ENCODE data around the gene PDE4B. TPM values are rescaled to one million over a fixed set of nuclear protein-coding genes. Genes with fewer than 3 reads are reported as not detected.

The PDE4B gene
- total RNA-seq, 2 donors from 2014 or later, result 1.6 to 12.2 TPM

DNA sequence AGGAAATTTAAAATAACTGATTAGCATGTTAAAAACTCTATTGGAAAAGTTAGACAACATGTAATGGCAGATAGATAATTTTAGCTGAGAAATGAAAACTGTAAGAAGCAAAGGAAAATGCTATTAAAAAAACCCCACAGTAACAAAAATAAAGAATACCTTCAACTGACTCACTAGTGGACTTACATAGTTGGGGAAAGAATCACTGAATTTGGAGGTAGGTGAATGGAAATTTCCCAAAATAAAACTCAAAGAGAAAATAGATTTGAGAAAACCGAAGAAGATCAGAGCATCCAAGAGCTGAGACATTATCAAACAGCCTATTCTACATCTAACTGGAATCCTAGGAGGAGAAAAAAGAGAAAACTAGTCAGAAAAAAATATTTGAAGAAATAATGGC is 34.7 kb downstream of the PDE4B start:
- Histone ChIP-seq H3K27me3 (no peaks in the 10 kb centered on the region), H3K9me3 (no peaks in the 10 kb centered on the region), H3K27ac (no peak overlapping the region), H3K36me3 (replicated peaks in 1 of 2; ENCODE audit: insufficient read depth in 1 of 2, low read depth in 2 of 2) (no peaks in the 10 kb centered on the region), H3K4me3 (no peak overlapping the region), H3K4me1 (no peaks in the 10 kb centered on the region)
- TF ChIP-seq, protein P1, sequence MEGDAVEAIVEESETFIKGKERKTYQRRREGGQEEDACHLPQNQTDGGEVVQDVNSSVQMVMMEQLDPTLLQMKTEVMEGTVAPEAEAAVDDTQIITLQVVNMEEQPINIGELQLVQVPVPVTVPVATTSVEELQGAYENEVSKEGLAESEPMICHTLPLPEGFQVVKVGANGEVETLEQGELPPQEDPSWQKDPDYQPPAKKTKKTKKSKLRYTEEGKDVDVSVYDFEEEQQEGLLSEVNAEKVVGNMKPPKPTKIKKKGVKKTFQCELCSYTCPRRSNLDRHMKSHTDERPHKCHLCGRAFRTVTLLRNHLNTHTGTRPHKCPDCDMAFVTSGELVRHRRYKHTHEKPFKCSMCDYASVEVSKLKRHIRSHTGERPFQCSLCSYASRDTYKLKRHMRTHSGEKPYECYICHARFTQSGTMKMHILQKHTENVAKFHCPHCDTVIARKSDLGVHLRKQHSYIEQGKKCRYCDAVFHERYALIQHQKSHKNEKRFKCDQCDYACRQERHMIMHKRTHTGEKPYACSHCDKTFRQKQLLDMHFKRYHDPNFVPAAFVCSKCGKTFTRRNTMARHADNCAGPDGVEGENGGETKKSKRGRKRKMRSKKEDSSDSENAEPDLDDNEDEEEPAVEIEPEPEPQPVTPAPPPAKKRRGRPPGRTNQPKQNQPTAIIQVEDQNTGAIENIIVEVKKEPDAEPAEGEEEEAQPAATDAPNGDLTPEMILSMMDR (IDR thresholded peaks at IDR 0.05), result no peak
- ATAC-seq, result no peak
- 63 to 79% methylated on average over 1 of the region's 1 CpG for WGBS, 2 donors
- no peak for DNase-seq
- intact Hi-C loops (cut with DNase I), result no loop called here

DNA sequence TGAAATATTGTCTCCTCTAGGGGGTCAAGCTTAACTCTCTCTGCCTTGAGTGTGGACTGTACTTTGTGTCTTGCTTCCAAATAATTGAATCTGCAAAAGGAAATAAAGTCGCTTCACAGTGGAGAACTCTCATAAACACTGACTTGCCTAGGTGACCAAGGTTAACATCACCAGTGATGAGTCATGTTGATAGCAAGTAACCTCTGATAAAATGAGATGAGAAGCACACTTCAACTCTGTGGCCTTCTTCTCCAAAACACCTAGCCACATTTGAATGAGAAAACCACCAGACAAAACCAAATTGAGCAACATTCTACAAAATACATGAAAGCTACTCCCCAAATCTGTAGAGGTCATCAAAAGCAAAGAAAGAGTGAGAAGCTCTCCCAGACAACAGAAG is 37.6 kb downstream of the PDE4B start:
- 71 to 86% methylated on average over 1 of the region's 1 CpG for WGBS, 2 donors

DNA sequence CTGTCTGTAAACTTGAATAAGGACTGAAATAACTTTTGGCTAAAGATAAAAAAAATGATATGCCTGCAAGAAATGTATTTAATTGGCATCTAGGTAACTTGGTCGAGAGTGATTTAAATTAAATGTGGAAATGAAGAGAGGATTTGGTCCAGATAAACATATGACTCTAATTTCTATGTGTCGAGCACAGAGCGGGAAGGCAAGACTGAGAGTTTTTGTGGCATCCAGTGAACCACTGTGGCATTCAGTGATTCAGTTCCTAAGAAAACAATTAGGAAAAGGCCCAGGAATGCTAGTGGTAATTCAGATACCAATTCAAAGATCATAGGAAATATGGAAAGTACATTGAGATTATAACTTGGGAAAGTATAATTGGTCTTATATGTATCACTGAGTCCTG is 39.6 kb downstream of the PDE4B start:
- WGBS, 2 donors, result 41 to 57% methylated on average over 3 of the region's 3 CpGs
- no peaks in the 10 kb centered on the region for H3K36me3 ChIP-seq (replicated peaks in 1 of 2; ENCODE audit: insufficient read depth in 1 of 2, low read depth in 2 of 2)
- DNase-seq (no peak), ATAC-seq (no peak)
- no peaks in the 10 kb centered on the region for H3K9me3 ChIP-seq
- H3K4me3 ChIP-seq, result no peak overlapping the region
- no peak overlapping the region for H3K27ac ChIP-seq
- TF ChIP-seq POLR2A (IDR thresholded peaks at IDR 0.05), result no peak
- TF ChIP-seq, protein P1 (IDR thresholded peaks at IDR 0.05), result no peak
- intact Hi-C loops (cut with DNase I), result no loop called here
- no peaks in the 10 kb centered on the region for H3K27me3 ChIP-seq
- no peaks in the 10 kb centered on the region for H3K4me1 ChIP-seq

More for the DNA sequence above, 37.6 kb downstream of the PDE4B start:
- DNase-seq (no peak), ATAC-seq (no peak)
- no peaks in the 10 kb centered on the region for H3K4me1 ChIP-seq
- no peak overlapping the region for H3K27ac ChIP-seq
- no peaks in the 10 kb centered on the region for H3K36me3 ChIP-seq (replicated peaks in 1 of 2; ENCODE audit: insufficient read depth in 1 of 2, low read depth in 2 of 2)
- H3K4me3 ChIP-seq, result no peak overlapping the region
- no peaks in the 10 kb centered on the region for H3K27me3 ChIP-seq
- H3K9me3 ChIP-seq, result no peaks in the 10 kb centered on the region
- intact Hi-C loops (cut with DNase I), result no loop called here
- TF ChIP-seq POLR2A (IDR thresholded peaks at IDR 0.05), result no peak

DNA sequence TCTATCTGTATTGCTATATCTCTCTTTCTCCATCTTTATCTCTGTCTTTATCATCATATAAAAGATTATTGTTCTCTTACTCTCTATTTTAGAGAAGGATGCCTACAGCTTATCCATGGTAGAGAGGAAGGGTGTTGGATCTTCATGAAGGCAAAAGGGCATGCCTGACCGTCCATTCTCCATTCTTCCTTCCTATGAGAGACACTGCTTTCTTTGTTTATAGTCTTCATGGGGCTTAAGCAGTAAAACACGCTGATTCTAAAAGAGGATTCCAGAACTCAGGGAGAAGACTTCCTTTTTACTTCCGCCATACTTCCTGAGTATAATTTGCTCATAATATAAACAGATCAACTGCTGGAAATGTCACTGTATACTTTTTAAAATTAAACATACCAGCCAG is 44.0 kb downstream of the PDE4B start:
- ATAC-seq, result no peak
- H3K9me3 ChIP-seq, result no peaks in the 10 kb centered on the region
- intact Hi-C loops (cut with DNase I), result no loop called here
- no peak overlapping the region for H3K27ac ChIP-seq
- H3K36me3 ChIP-seq (replicated peaks in 1 of 2; ENCODE audit: insufficient read depth in 1 of 2, low read depth in 2 of 2), result no peaks in the 10 kb centered on the region
- H3K4me1 ChIP-seq, result no peaks in the 10 kb centered on the region
- TF ChIP-seq POLR2A (IDR thresholded peaks at IDR 0.05), result no peak
- TF ChIP-seq, protein P1 (IDR thresholded peaks at IDR 0.05), result no peak
- H3K4me3 ChIP-seq, result no peak overlapping the region
- H3K27me3 ChIP-seq, result no peaks in the 10 kb centered on the region
- WGBS, 2 donors, result 68 to 71% methylated on average over 3 of the region's 3 CpGs
- no peak for DNase-seq

DNA sequence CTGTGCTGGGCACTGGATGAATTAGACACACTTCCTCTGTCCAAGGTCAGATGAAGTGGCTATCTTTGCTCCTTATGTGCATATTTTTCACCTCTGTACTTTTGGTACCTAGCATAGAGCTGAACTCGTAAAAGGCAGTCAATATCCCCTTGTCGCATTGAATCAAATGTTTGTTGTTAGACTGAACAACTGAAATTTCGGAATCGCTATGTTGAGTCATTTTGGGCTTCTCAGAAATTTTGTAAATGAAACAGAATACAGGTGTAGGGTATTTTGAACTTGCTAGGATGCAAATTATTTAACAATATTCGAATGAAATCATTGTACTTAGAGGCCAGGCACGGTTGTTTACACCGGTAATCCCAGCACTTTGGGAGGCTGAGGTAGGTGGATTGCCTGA is 48.0 kb downstream of the PDE4B start:
- H3K36me3 ChIP-seq (replicated peaks in 1 of 2; ENCODE audit: insufficient read depth in 1 of 2, low read depth in 2 of 2), result no peaks in the 10 kb centered on the region
- TF ChIP-seq, protein P1 (IDR thresholded peaks at IDR 0.05), result no peak
- TF ChIP-seq POLR2A (IDR thresholded peaks at IDR 0.05), result no peak
- H3K4me3 ChIP-seq, result no peak overlapping the region
- H3K4me1 ChIP-seq, result no peaks in the 10 kb centered on the region
- DNase-seq, result no peak
- no peak overlapping the region for H3K27ac ChIP-seq
- no peak for ATAC-seq
- H3K9me3 ChIP-seq, result no peaks in the 10 kb centered on the region
- intact Hi-C loops (cut with DNase I), result no loop called here
- H3K27me3 ChIP-seq, result no peaks in the 10 kb centered on the region
- WGBS, 2 donors, result 77 to 79% methylated on average over 7 of the region's 7 CpGs

All from body of pancreas (tissue), 4 donors.